Esophagus squamous epithelium (tissue), 5 donors: ENCODE measurements around the gene CACNA2D3. TPM values are rescaled to one million over a fixed set of nuclear protein-coding genes. Genes with fewer than 3 reads are reported as not detected.

ENCODE experiments used
- DNase-seq: peaks from one replicate; lab custom pipeline; 2025; lab: John Stamatoyannopoulos, UW
- H3K27ac ChIP-seq, 4 donors: fragments of 200-600 bp; sonication (generic); one replicate each; pipeline ENCODE4 v1.5.1; 2016 to 2019; ENCODE audit warnings: mild to moderate bottlenecking in 1 of 4
- H3K27me3 ChIP-seq, 4 donors: fragments of 200-600 bp; sonication (generic); 1 replicate in 3 of 4; 2 replicates in 1 of 4; pipeline versions ENCODE4 v1.5.1 to v1.6.0; 2017 to 2021; ENCODE audit warnings: antibody characterized with exemption in 1 of 4
- H3K36me3 ChIP-seq, 3 donors: fragments of 200-600 bp; sonication (generic); one replicate each; pipeline ENCODE4 v1.5.1; 2016 to 2019
- H3K4me1 ChIP-seq, 3 donors: fragments of 200-600 bp; sonication (generic); one replicate each; pipeline ENCODE4 v1.5.1; 2017 to 2019
- H3K4me3 ChIP-seq, 4 donors: fragments of 200-600 bp; sonication (generic); 1 replicate in 3 of 4; 2 replicates in 1 of 4; pipeline ENCODE4 v1.5.1; 2016 to 2019; ENCODE audit warnings: mild to moderate bottlenecking in 2 of 4, moderate library complexity in 1 of 4
- H3K9me3 ChIP-seq, 3 donors: fragments of 200-600 bp; sonication (generic); one replicate each; pipeline ENCODE4 v1.5.1; 2016 to 2019
- CTCF ChIP-seq, 6 experiments: fragments of 450-650 bp in 4 of 6; fragments of 200-600 bp in 2 of 6; sonication (generic) in 2 of 6; IDR thresholded peaks; one replicate each; pipeline ENCODE4 v1.5.1; 2016 to 2019; ENCODE audit warnings: antibody characterized with exemption in 6 of 6, mild to moderate bottlenecking in 4 of 6, moderate library complexity in 4 of 6
- POLR2A ChIP-seq, 4 donors: fragments of 450-650 bp; IDR thresholded peaks; one replicate each; pipeline ENCODE4 v1.6.1; 2017; ENCODE audit warnings: antibody characterized with exemption in 4 of 4, mild to moderate bottlenecking in 4 of 4, moderate library complexity in 3 of 4
- WGBS, 2 donors: methylation state at CpG; one replicate each; pipeline ENCODE4 v1.1.5; 2018; 5-methylcytosine and 5-hydroxymethylcytosine counted together
- intact Hi-C: fragments of 100-400 bp; cut with DNase I; formaldehyde crosslinking; loops from one replicate; pipeline ENCODE4 v1.15.0; 2022
- total RNA-seq, 4 donors: library from RNA; depleted of rRNA; stranded (reverse); fragments of >200 nt; gene quantifications; one replicate each; pipeline ENCODE4 v1.1.0, GENCODE V29; 2016
- donor health status: DM: yes; HTN: yes; CAD: no.

Gene CACNA2D3
- total RNA-seq, 4 donors from 2014 or later, result 1.2 to 7.1 (median 5.1) TPM

- TF ChIP-seq POLR2A (IDR thresholded peaks at IDR 0.05) (no peak), CTCF (IDR thresholded peaks at IDR 0.05) (no peak)
- intact Hi-C loops, result no loop called here
Observed at GRCh38 chr3:54714035-54714434, 591.7 kb downstream of the CACNA2D3 start.

GRCh38 chr3:54717506-54717905 lies 595.2 kb downstream of the CACNA2D3 start:
- intact Hi-C loops, result no loop called here
- Histone ChIP-seq H3K4me1 (no peaks in the 10 kb centered on the region), H3K27me3 (no peaks in the 10 kb centered on the region), H3K9me3 (no peaks in the 10 kb centered on the region), H3K27ac (no peak overlapping the region), H3K4me3 (no peak overlapping the region), H3K36me3 (no peaks in the 10 kb centered on the region)
- TF ChIP-seq POLR2A (IDR thresholded peaks at IDR 0.05) (no peak), CTCF (IDR thresholded peaks at IDR 0.05) (no peak)
- WGBS, 2 donors, result 95 to 98% methylated on average over 15 to 18 of the region's 18 CpGs
- DNase-seq, result no peak

More at GRCh38 chr3:54714035-54714434, 591.7 kb downstream of the CACNA2D3 start:
- H3K4me3 ChIP-seq, result no peak overlapping the region
- DNase-seq, result no peak
- 80 to 89% methylated on average over 5 of the region's 5 CpGs for WGBS, 2 donors
- H3K4me1 ChIP-seq, result no peaks in the 10 kb centered on the region
- H3K27ac ChIP-seq, result no peak overlapping the region
- no peaks in the 10 kb centered on the region for H3K27me3 ChIP-seq
- no peaks in the 10 kb centered on the region for H3K9me3 ChIP-seq
- H3K36me3 ChIP-seq, result no peaks in the 10 kb centered on the region

- H3K27me3 ChIP-seq, result no peaks in the 10 kb centered on the region
- TF ChIP-seq POLR2A (IDR thresholded peaks at IDR 0.05) (no peak), CTCF (IDR thresholded peaks at IDR 0.05) (no peak)
- intact Hi-C loops, result no loop called here
- H3K36me3 ChIP-seq, result no peaks in the 10 kb centered on the region
- H3K9me3 ChIP-seq, result no peaks in the 10 kb centered on the region
- H3K4me3 ChIP-seq, result no peak overlapping the region
- no peak overlapping the region for H3K27ac ChIP-seq
- H3K4me1 ChIP-seq, result no peaks in the 10 kb centered on the region
- DNase-seq, result no peak
- WGBS, 2 donors, result 61 to 71% methylated on average over 1 of the region's 1 CpG
Observed at GRCh38 chr3:54719914-54720313, 597.6 kb downstream of the CACNA2D3 start.

GRCh38 chr3:54720604-54721003 lies 598.3 kb downstream of the CACNA2D3 start:
- Histone ChIP-seq H3K27me3 (no peaks in the 10 kb centered on the region), H3K27ac (no peak overlapping the region), H3K36me3 (no peaks in the 10 kb centered on the region), H3K9me3 (no peaks in the 10 kb centered on the region), H3K4me3 (no peak overlapping the region), H3K4me1 (no peaks in the 10 kb centered on the region)
- intact Hi-C loops, result no loop called here
- DNase-seq, result no peak
- TF ChIP-seq CTCF (IDR thresholded peaks at IDR 0.05), result no peak
- 90 to 100% methylated on average over 1 of the region's 1 CpG for WGBS, 2 donors

GRCh38 chr3:54731732-54732445 lies 609.5 kb downstream of the CACNA2D3 start:
- no peak for DNase-seq
- no peaks in the 10 kb centered on the region for H3K36me3 ChIP-seq
- no peak overlapping the region for H3K4me3 ChIP-seq
- H3K4me1 ChIP-seq, result peaks cover 0 to 9% (median 0%) of the 10 kb centered on the region in 3 donors
- TF ChIP-seq POLR2A (IDR thresholded peaks at IDR 0.05), result no peak
- TF ChIP-seq CTCF (IDR thresholded peaks at IDR 0.05), result no peak
- H3K9me3 ChIP-seq, result no peaks in the 10 kb centered on the region
- no peak overlapping the region for H3K27ac ChIP-seq
- intact Hi-C loops, result no loop called here
- no peaks in the 10 kb centered on the region for H3K27me3 ChIP-seq
- 60 to 67% methylated on average over 10 of the region's 10 CpGs for WGBS, 2 donors
